22Rv1 (cell line): ENCODE measurements around the gene SPCS1.
A peak's percentile ranks its signal among the peaks of the same experiment; 100 is the strongest.

Experiments used
- H3K27ac ChIP-seq: fragments of 450-650 bp; 2 replicates; pipeline ENCODE4 v1.5.1; 2017
- ZFX ChIP-seq: fragments of 450-650 bp; IDR thresholded peaks from 2 replicates; pipeline ENCODE4 v1.6.1; 2017; ENCODE audit warnings: antibody characterized with exemption, borderline replicate concordance
- TF ChIP-seq, protein P1 (sequence below): fragments of 450-650 bp; IDR thresholded peaks from 2 replicates; pipeline ENCODE4 v1.5.1; 2017; ENCODE audit warnings: mild to moderate bottlenecking

Gene SPCS1

DNA sequence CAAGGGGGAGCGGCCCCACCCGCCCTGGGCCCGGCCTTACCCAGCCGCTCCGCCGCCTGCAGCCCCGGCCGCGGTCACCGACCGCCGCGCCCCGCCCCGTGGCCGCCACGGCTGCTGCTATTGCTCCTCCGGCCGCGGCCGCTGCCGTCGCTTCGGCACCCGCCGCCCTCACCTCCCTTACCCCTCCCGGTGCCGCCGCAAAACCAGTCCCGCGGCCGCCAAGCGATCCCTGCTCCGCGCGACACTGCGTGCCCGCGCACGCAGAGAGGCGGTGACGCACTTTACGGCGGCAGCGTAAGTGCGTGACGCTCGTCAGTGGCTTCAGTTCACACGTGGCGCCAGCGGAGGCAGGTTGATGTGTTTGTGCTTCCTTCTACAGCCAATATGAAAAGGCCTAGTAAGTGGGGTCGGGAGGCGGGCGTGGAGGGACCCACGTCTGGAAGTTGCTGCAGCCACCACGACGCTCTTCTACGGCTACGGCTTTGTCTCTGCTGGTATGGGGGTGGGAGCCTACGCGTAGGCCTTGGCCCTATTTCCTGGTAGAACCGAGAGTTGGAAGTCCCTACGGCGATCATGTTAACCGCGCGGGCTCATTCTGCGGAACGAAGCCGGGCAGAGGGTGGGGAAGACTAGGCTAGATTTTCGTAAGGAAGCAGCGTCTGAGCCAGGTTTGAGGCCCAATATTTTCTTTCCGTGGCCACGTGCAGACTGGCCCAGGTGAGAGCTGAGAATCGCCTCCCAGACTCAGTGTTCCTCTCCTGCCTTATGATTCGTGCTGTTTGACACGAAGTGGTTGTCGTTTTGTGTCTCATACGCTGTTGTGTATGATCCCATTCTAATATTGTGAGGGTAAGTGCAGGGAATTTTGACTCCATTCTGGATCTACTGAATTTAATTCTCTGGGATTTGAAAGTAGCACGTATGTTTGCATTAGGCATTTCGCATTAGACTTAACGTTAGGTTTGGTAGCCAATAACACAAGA, 19.9 kb upstream of the SPCS1 start, which contains the start of the genes GNL3 and PBRM1:
Gene GNL3, plus strand, starts transcription at position 324 of the 983 bp plus-strand sequence. Its CDS starts 61 bp downstream, at position 385.
Gene PBRM1, minus strand, starts transcription at position 205 of the 983 bp plus-strand sequence.
- TF ChIP-seq ZFX, result no peak
- TF ChIP-seq, protein P1, sequence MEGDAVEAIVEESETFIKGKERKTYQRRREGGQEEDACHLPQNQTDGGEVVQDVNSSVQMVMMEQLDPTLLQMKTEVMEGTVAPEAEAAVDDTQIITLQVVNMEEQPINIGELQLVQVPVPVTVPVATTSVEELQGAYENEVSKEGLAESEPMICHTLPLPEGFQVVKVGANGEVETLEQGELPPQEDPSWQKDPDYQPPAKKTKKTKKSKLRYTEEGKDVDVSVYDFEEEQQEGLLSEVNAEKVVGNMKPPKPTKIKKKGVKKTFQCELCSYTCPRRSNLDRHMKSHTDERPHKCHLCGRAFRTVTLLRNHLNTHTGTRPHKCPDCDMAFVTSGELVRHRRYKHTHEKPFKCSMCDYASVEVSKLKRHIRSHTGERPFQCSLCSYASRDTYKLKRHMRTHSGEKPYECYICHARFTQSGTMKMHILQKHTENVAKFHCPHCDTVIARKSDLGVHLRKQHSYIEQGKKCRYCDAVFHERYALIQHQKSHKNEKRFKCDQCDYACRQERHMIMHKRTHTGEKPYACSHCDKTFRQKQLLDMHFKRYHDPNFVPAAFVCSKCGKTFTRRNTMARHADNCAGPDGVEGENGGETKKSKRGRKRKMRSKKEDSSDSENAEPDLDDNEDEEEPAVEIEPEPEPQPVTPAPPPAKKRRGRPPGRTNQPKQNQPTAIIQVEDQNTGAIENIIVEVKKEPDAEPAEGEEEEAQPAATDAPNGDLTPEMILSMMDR, result no peak
- peak within 1 kb of the TSS; percentile 95 for H3K27ac ChIP-seq

DNA sequence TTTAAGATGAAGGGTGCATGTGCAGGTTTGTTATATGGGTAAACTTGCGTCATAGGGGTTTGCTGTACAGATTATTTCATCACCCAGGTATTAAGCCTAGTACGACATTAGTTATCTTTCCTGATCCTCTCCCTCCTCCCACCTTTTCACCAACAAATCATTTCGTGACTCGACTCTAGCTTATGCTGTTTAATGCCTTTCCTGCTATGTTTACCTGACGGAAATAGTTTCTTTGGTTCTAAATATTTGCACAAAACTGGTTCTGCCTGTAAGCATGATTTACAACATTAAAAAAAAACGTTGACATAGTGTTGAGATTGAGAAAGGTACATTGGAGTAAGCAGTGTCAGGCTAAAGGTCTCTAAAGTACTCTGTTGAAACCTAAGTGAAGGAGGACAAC, 17.6 kb upstream of the SPCS1 start:
- peak overlapping the region; percentile 95 for H3K27ac ChIP-seq
- TF ChIP-seq, protein P1, result no peak
- no peak for TF ChIP-seq ZFX

DNA sequence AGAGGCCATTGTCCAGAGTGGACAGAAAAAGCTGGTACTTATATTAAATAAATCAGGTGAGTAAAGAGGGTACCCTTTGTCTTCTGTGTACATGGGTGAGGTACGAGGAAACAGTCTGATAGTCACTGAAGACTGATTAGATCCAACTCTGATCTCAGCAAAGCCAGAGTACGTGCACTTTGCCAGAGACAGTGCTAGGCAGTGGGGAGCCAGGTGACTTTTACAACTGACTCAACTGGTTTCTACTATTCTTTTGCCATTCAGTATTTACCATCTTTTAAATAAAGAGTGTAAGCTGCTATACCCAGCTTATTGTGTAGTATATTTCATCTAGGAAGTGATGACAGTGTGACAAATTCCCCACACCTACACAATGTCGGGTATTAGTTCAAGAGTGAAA, 16.8 kb upstream of the SPCS1 start:
- TF ChIP-seq ZFX, result no peak
- TF ChIP-seq, protein P1, result no peak
- peak overlapping the region; percentile 95 for H3K27ac ChIP-seq

DNA sequence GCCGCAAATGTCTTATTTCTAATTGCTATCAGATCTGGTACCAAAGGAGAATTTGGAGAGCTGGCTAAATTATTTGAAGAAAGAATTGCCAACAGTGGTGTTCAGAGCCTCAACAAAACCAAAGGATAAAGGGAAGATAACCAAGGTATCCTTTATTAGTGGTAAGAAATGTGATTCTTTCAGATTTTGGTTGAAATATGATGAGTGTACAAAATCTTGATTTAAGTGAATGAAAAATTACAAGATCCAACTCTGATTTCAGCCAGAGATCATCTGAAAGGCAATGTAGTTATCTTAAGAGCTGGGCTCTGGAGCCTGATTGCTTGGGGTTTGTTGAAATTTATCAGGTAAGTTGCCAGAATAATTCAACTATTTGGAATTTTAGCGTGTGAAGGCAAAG, 15.3 kb upstream of the SPCS1 start:
- no peak overlapping the region for H3K27ac ChIP-seq

DNA sequence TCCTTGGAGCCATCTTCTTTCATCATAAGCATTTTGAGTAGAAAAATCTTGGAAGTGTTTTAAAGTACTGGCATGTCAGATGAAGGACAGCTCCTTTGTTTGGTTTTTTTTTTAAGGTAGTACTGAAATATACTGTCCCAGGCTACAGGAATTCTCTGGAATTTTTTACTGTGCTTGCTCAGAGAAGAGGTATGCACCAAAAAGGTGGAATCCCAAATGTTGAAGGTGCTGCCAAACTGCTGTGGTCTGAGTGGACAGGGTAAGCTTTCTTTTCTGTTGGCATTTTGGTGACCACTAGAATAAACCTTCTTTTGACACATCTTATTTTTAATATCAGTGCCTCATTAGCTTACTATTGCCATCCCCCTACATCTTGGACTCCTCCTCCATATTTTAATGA, 12.8 kb upstream of the SPCS1 start:
- 0 out of 2 replicates have a peak overlapping the region, but pooled peaks have one; percentile 24 for H3K27ac ChIP-seq
- TF ChIP-seq ZFX, result no peak
- TF ChIP-seq, protein P1, result no peak

More for the DNA sequence above, 15.3 kb upstream of the SPCS1 start:
- no peak for TF ChIP-seq ZFX
- TF ChIP-seq, protein P1, result no peak

DNA sequence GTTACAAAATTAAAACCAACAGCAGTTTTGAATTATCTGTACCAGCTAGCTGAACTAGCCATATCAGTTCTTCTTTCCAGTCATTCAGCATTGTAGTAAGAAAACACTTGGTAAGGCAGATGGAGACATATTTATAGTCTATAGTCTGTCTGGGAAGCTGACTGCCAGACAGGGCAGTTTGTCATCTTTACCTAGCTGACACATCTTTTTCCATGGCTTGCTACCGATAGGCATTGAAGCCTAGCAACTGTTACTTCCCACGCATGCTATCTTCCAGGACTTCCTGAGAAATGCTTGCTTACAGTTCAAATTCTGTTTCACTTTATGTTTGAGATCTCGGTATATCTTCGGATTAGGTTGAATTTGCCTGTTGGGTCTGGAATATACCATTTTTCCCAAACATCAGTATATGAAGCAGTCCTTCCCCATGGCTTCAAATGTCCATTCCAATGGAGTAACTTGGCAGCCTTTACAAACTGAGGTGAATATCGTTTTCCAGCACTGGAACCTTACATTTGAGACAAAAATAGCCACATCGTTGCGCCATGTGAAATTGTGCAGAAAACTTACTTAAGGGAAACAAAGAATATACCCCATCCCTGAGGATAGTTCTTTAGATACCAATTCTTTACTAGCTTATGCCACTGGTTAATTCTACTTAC, 11.2 kb upstream of the SPCS1 start:
- TF ChIP-seq, protein P1, result no peak
- TF ChIP-seq ZFX, result no peak
- peak overlapping the region; percentile 25; the same call in 1 of the 2 replicates for H3K27ac ChIP-seq
